Epithelial cell of proximal tubule (primary cell): ENCODE results near the gene VAV1. TPM values are rescaled to one million over a fixed set of nuclear protein-coding genes. Genes with fewer than 3 reads are reported as not detected.

Experiments used
- DNase-seq: peaks from one replicate; pipeline ENCODE4 v3.0.0-alpha.2; 2011; ENCODE audit warnings: low read depth
- H3K4me3 ChIP-seq: 2 replicates; pipeline ENCODE4 v1.5.1; 2011; ENCODE audit warnings: low read depth, mild to moderate bottlenecking, low read length
- CTCF ChIP-seq: conservative IDR thresholded peaks from 2 replicates; pipeline ENCODE4 v1.5.1; 2012; ENCODE audit warnings: low read depth, mild to moderate bottlenecking, low read length
- total RNA-seq: library from RNA; depleted of rRNA; stranded (reverse); fragments of >200 nt; gene quantifications from 2 replicates; pipeline ENCODE4 v1.2.3, GENCODE V29; 2015

Gene VAV1
- total RNA-seq, 1 donor from 2014 or later: 1.3 TPM

- DNase-seq: no peak
- H3K4me3 ChIP-seq: no peak overlapping the region
- TF ChIP-seq CTCF: no peak
These were observed 41.2 kb downstream of the VAV1 start for GRCh38 chr19:6813659-6814058.

- no peak for TF ChIP-seq CTCF
- no peak overlapping the region for H3K4me3 ChIP-seq
These were observed 44.7 kb downstream of the VAV1 start for GRCh38 chr19:6817179-6817578.

GRCh38 chr19:6818246-6818645, 45.7 kb downstream of the VAV1 start:
- no peak for DNase-seq
- no peak for TF ChIP-seq CTCF
- H3K4me3 ChIP-seq: no peak overlapping the region

More at GRCh38 chr19:6817179-6817578, 44.7 kb downstream of the VAV1 start:
- DNase-seq: no peak

- no peak for DNase-seq
- no peak overlapping the region for H3K4me3 ChIP-seq
- no peak for TF ChIP-seq CTCF
These were observed 46.8 kb downstream of the VAV1 start for GRCh38 chr19:6819323-6819722.

GRCh38 chr19:6820237-6820636, 47.7 kb downstream of the VAV1 start:
- no peak for TF ChIP-seq CTCF
- DNase-seq: no peak
- no peak overlapping the region for H3K4me3 ChIP-seq

GRCh38 chr19:6821639-6822310, 49.3 kb downstream of the VAV1 start:
- no peak overlapping the region for H3K4me3 ChIP-seq
- TF ChIP-seq CTCF: no peak

GRCh38 chr19:6822311-6822670, 49.8 kb downstream of the VAV1 start:
- no peak overlapping the region for H3K4me3 ChIP-seq
- no peak for TF ChIP-seq CTCF
- DNase-seq: no peak

More at GRCh38 chr19:6821639-6822310, 49.3 kb downstream of the VAV1 start:
- DNase-seq: no peak
